Adrenal gland (tissue), 5 donors: ENCODE measurements around the gene LSM2.

ENCODE experiments used
- CTCF ChIP-seq, 6 experiments: fragments of 450-650 bp in 4 of 6; fragments of 200-600 bp in 2 of 6; sonication (generic) in 1 of 6; IDR thresholded peaks; 1 replicate in 5 of 6; 2 replicates in 1 of 6; pipeline versions ENCODE4 v1.5.1 to v1.8.0; 2016 to 2021; ENCODE audit warnings: antibody characterized with exemption in 6 of 6, mild to moderate bottlenecking in 2 of 6, moderate library complexity in 1 of 6
- POLR2A ChIP-seq, 2 donors: fragments of 450-650 bp; IDR thresholded peaks; one replicate each; pipeline ENCODE4 v1.6.1; 2017; ENCODE audit warnings: antibody characterized with exemption in 2 of 2, mild to moderate bottlenecking in 2 of 2, moderate library complexity in 1 of 2
- donor health status: DM: no; HTN: no; CAD: no.

DNA sequence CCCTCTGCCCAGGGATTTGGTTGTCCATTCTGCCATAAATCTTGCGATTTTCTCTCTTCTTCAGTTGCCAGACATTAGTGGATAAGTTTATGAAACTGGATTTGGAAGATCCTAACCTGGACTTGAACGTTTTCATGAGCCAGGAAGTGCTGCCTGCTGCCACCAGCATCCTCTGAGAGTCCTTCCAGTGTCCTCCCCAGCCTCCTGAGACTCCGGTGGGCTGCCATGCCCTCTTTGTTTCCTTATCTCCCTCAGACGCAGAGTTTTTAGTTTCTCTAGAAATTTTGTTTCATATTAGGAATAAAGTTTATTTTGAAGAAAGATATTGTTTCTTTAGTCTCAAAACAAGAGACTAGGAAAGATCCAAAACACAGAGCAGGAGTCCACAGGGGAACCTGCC lies 44.4 kb downstream of the LSM2 start, which contains the start of gene SAPCD1:
- no peak for TF ChIP-seq CTCF (IDR thresholded peaks at IDR 0.05)
- no peak for TF ChIP-seq POLR2A (IDR thresholded peaks at IDR 0.05)
